Activated CD4-positive, alpha-beta T cell treated with anti-CD3 and anti-CD28 coated beads for 48 hours (primary cell): ENCODE results near the gene SLBP.

ENCODE experiments used
- DNase-seq: peaks from one replicate; pipeline ENCODE4 v3.0.0-alpha.2; 2020

SLBP gene

GRCh38 chr4:1725521-1725920, 13.4 kb upstream of the SLBP start:
- no peak for DNase-seq

DNA sequence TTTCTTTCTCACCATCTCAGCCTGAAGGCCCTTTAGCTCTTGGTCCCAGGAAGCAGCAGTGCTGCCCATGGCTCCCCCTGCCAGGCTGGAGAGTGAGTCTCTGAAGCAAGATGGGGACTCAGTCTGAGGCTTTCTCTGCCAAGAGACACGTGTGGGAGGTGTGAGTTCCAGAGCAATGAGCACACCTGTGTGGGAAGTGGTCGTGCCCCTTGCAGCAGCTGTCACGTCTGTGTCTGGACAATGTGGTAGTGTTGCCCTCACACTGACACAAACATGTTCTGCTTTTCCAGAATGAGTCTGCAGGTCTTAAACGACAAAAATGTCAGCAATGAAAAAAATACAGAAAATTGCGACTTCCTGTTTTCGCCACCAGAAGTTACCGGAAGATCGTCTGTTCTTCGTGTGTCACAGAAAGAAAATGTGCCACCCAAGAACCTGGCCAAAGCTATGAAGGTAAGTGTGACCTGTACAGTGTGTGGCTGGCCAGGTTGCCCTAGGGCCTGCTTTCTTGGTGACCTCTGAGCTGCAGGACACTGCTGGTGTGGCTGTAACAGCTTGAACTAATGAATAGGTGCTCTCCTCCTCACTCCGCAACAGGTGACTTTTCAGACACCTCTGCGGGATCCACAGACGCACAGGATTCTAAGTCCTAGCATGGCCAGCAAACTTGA, 11.1 kb upstream of the SLBP start:
- peak; percentile 78 for DNase-seq

GRCh38 chr4:1722551-1723118, 10.5 kb upstream of the SLBP start:
- DNase-seq = no peak

GRCh38 chr4:1721666-1722550, 9.8 kb upstream of the SLBP start:
- no peak for DNase-seq

DNA sequence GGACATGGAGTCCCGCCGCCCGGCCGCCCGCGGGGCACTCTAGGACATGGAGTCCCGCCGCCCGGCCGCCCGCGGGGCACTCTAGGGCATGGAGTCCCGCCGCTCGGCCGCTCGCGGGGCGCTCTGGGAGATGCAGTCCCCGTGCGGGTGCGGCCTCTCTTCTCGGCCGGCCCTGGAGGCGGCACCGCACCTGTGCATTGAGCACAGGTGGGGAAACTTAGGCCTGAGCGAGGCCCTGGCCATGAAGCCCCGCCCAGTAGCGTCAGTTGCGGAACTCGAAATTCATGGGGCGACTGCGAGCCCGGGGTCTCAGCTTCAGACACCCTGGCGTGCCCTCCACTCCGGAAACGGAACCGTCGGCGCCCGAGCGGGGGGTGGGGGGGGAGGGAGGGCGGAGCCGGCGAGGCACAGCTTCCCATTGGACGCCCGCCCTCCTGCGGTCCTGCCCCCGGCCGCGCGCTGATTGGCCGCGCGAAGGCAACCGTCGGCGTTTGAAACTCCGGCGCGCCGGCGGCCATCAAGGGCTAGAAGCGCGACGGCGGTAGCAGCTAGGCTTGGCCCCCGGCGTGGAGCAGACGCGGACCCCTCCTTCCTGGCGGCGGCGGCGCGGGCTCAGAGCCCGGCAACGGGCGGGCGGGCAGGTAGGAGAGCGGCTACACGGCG, 9.0 kb upstream of the SLBP start, which contains the start of the genes TACC3 and TMEM129:
TACC3 (plus strand) TSS at position 519 of the 663 bp plus-strand sequence. CDS start 1,901 bp downstream, outside the sequence.
TMEM129 (minus strand) TSS at position 321 of the 663 bp plus-strand sequence. CDS start 486 bp downstream, outside the sequence.
- DNase-seq = peak; percentile 96

DNA sequence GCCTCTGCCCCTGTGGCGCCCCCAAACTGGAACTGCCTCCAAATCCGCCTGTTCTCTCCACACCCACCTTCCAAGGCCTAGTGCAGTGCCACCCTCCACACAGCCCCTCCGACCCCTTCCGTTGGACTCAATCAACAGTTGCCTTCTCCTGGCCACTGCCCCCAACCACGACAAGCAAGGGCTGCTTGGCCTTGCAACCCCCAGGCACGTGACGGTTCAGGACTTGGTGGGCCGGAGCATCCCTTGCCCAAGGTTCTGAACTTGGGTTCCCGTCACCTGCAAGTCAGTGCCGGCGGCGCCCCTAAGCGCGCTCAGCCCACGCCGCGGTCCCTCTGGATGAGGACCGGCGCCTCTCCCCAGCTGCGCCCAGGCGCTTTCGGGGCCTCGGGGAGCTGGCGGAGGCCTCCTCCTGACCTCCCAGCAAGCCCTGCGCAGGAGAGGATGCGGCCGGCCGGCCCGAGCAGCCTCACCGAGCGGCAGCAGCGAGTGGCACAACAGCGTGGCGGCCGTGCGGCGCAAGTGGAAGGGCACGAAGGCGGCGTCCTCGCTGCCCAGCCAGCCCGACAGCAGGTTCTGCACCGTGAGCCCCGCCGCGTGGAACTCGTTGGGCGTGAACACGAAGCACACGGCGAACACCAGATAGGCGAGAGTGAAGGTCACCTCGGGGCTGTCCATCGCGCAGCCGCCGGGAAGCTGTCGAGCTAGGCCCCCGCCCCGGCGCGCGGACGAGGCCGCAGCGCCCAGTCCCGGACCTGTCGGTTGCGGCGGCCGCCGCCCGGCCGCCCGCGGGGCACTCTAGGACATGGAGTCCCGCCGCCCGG, 8.3 kb upstream of the SLBP start:
- DNase-seq = peak; percentile 65

- no peak for DNase-seq
Observed at GRCh38 chr4:1718095-1718850, 6.2 kb upstream of the SLBP start.

- no peak for DNase-seq
Observed at GRCh38 chr4:1717129-1718094, 5.3 kb upstream of the SLBP start.

DNA sequence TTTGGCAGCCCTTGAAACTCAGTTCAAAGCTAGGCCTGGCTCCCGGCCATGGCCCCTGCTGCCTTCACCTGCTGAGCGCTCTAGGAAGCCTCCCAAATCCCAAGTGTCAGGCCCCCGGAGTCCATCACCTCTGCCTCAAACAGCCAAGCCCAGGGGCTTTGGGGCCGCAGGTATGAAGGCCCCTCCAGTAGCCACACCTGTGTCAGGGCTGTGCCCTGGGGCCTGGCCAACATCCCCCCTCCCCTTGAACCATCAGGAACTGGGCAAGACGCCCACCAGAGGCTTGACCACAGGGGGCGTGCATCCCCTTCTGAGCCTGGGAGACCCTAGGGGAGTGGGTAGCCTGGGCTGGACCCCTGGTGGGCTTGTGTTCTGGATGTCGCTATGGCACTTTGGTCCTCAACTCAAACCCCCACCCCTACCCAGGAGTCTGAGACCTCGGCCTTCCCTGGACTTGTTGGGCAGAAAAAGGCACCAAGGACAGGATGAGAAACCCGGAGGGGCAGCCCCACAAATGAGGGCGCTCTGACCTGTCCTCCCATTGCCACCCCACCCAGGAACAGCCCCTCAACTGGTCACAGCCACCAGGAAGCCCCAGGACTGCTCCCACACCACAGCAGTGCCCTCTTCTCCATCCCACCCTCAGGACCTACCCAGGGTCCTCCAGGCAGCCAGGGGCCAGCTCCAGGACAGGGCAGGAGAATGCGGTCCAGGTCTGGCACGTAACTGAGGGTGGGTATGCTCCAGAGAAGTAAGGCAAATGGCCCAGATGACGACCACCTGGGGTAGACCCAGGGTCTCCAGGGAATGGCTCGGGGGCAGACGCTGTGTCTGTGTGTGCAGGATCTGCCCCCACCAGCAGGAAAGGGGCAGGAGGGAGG, 4.2 kb upstream of the SLBP start:
- DNase-seq = no peak

- DNase-seq = no peak
Observed at GRCh38 chr4:1715002-1715758, 3.1 kb upstream of the SLBP start.

DNA sequence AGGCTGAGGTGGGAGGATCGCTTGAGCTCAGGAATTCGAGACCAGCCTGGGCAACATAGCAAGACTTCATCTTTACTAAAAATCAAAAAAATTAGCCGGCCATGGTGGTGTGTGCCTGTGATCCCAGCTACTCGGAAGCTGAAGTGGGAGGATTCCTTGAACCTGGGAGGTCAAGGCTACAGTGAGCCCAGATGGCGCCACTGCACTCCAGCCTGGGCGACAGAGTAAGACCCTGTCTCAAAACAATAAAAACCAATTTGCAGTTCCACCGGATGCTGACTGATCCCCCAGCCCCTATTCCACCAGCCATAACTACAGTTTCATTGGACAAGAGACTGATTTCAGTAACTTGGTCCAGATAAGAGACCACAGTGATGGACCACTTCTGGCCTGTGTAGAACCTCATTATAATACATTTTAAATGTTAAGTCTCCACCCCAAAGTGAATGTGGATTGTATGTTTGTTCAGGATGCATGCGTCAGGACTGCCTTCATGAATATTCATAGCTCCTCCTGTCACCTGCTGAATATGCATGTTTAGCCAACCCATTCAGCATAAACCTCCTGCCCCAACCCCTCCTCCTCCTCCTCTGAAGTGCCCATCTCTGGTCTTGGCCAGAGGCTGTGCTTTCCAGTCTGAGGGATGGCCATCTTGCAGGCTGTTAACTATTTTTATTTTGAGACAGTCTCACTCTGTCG, 2.3 kb upstream of the SLBP start:
- no peak for DNase-seq

- no peak for DNase-seq
Observed at GRCh38 chr4:1713003-1713851, 1.1 kb upstream of the SLBP start.

DNA sequence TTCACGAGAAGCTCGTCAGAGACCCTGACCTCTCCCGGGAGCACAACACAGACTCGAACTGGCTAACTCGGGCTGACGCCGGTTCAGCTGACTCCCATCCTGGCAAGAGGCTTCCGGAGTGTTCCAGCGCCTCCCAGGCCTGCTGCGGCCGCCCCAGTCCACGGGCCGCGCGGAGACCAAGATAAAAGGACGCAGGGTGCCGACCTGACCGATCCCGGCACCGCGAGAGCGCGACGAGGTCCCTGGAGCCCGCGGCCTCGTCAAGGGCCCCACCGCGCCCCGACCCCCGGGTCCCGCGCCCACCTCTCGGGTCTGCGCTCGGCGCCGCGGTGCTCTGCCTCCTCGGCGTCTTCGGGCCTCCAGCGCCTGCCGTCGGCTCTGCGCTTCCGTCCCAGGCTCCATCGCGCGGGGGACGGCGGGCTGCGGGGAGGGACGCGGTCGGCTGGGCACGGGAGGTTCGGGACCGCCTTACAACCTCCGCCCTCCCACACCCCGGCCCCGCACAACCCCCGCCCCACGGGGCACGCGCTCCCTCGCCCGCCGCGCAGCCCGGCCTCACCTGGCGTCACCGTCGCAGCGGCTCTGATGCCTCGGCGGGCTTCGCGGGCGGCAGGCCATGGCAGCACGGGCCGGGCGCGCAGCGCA, 426 bp downstream of the SLBP start:
- peak; percentile 55 for DNase-seq

- DNase-seq = no peak
Observed at GRCh38 chr4:1711055-1711570, 1.0 kb downstream of the SLBP start.

- no peak for DNase-seq
Observed at GRCh38 chr4:1708581-1708980, 3.5 kb downstream of the SLBP start.

- no peak for DNase-seq
Observed at GRCh38 chr4:1706358-1706757, 5.8 kb downstream of the SLBP start.
